T-helper 22 cell (primary cell): ENCODE data around the gene DGLUCY.
"Not testable (repeated sequence)": the region's sequence is repeated elsewhere in the genome, so short reads cannot be mapped to it uniquely, and the experiment has no call there.

Source experiments
- DNase-seq: peaks from one replicate; pipeline ENCODE4 v3.0.0-alpha.2; 2020; ENCODE audit warnings: low read depth

Gene DGLUCY, protein sequence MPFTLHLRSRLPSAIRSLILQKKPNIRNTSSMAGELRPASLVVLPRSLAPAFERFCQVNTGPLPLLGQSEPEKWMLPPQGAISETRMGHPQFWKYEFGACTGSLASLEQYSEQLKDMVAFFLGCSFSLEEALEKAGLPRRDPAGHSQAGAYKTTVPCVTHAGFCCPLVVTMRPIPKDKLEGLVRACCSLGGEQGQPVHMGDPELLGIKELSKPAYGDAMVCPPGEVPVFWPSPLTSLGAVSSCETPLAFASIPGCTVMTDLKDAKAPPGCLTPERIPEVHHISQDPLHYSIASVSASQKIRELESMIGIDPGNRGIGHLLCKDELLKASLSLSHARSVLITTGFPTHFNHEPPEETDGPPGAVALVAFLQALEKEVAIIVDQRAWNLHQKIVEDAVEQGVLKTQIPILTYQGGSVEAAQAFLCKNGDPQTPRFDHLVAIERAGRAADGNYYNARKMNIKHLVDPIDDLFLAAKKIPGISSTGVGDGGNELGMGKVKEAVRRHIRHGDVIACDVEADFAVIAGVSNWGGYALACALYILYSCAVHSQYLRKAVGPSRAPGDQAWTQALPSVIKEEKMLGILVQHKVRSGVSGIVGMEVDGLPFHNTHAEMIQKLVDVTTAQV

GRCh38 chr14:91113829-91114078 lies at the start of gene DGLUCY:
Gene DGLUCY, plus strand, starts transcription at chr14:91114073. Its CDS starts 46,222 bp downstream, at chr14:91160295.
- DNase-seq, result no peak

- no peak for DNase-seq
Measured at GRCh38 chr14:91065266-91065665, 48.6 kb upstream of the DGLUCY start.

DNA sequence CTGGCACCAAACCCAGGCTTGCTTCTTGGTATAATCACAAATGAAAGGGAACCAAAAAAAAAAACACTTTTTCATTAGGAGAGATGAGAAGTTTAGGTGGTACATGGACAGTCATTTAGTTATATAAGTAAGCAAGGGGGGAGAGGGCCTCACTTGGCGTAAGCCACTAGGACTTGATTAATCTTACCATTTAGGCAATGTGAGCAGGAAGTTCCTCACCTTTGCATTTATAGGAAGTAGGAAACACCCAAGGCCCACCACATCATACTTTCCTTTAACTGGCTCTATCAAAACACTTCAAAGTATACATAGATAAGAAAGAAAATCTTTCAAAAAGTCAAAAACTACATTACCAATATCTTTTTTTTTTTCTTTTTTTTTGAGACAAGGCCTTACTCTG lies 46.7 kb upstream of the DGLUCY start:
- peak; percentile 21 for DNase-seq

DNA sequence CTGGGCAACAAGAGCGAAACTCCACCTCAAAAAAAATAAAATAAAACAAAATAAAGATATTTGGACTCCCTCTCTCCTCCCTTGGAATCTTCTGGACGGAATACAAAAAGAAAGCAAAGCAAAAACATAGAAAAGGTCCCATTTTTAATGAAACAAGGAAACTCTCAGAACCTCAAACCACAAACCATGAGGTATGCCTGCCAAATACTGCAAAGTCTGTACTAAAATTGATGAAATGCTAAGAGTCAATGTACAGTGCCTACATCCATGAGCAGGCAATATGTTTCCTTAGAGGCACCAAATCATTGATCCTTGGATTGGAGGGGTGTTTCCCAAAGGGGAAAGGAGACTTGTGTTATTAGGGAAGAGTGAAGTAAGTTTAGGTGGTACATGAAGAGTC lies 45.2 kb upstream of the DGLUCY start:
- DNase-seq, result no peak

- DNase-seq, result no peak
Measured at GRCh38 chr14:91070572-91070971, 43.3 kb upstream of the DGLUCY start.

GRCh38 chr14:91075553-91075952 lies 38.3 kb upstream of the DGLUCY start:
- DNase-seq, result no peak

- DNase-seq, result peak; percentile 9
Measured at GRCh38 chr14:91078095-91078737, 35.7 kb upstream of the DGLUCY start.

GRCh38 chr14:91080071-91080470 lies 33.8 kb upstream of the DGLUCY start:
- no peak for DNase-seq

- no peak for DNase-seq
Measured at GRCh38 chr14:91082282-91082681, 31.6 kb upstream of the DGLUCY start.

DNA sequence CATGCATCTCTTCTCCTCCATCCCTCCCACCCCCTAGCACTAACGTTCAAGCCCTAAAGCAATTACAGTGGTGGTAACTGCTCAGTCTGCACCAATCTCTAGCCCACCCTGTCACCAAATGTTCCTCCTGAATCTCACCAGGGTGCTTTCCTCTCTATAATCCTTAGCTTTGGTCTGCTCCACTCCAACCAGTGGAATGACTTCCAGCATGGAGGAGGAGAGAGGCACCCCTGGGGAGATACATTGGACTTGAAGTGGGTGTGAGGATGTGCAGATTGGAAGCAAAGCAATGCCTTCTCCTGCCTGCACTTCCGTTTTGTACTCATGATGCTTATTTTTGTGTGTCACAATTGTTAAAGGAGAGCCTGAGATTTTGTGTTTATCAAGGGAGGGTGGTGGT lies 29.4 kb upstream of the DGLUCY start:
- no peak for DNase-seq

DNA sequence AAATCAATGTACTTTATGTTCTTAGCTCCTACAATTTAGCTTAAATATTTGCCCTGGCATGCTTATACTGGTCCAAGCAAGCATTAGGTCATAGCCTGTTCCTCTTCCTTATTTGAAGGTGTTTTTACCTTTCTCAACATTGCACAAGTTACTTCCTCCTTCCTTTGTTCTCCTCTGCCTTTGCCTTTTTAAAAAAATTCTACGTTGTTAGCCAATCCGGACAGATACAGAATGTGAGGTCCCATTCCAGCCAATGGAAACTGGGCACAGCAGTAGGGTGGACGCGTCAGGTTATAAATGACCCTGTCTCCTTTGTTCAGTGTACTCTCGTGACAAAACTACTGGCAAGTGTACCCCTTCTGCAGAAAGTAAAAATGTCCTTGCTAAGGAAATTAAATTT lies 26.4 kb upstream of the DGLUCY start:
- not testable (repeated sequence) for DNase-seq

GRCh38 chr14:91088585-91089235 lies 25.2 kb upstream of the DGLUCY start:
- no peak for DNase-seq

- DNase-seq, result no peak
Measured at GRCh38 chr14:91089958-91090535, 23.8 kb upstream of the DGLUCY start.

GRCh38 chr14:91090743-91091142 lies 23.1 kb upstream of the DGLUCY start:
- no peak for DNase-seq

DNA sequence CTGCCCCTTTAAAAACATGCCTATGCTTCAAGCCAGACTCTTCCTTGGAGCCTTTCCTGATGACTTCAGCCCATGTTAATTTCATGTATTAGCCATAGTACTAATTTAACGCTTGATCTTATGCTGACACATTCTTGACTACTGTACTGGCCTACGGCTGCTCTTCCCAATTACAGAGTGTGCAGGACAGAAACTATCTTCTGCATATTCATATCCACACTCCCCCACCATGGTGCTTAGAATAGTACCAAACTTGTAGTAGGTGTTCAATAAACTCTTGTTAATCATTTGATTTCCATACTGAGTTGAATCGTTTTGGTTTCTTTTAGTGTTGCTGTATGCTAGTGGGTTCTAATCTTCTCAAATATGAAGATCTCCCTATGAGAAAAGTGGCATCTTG lies 21.8 kb upstream of the DGLUCY start:
- DNase-seq, result no peak

GRCh38 chr14:91093743-91094472 lies 20.0 kb upstream of the DGLUCY start:
- DNase-seq, result not testable (repeated sequence)

GRCh38 chr14:91094772-91095171 lies 19.1 kb upstream of the DGLUCY start:
- no peak for DNase-seq

- DNase-seq, result no peak
Measured at GRCh38 chr14:91095178-91095577, 18.7 kb upstream of the DGLUCY start.

DNA sequence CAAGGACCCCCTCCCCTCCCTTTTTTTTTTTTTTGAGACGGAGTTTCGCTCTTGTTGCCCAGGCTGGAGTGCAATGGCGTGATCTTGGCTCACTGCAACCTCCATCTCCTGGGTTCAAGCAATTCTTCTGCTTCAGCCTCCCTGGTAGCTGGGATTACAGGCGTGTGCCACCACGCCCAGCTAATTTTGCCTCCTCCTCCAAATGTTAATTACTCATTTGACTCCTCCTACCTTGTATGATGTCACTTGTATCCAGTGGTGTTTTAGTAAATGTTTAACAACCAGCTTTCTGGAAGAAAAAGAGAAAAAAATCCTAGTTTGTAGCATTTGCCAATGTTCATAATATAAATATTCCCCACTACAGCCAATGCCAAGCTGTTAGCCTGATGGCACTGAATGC lies 16.2 kb upstream of the DGLUCY start:
- DNase-seq, result not testable (repeated sequence)

DNA sequence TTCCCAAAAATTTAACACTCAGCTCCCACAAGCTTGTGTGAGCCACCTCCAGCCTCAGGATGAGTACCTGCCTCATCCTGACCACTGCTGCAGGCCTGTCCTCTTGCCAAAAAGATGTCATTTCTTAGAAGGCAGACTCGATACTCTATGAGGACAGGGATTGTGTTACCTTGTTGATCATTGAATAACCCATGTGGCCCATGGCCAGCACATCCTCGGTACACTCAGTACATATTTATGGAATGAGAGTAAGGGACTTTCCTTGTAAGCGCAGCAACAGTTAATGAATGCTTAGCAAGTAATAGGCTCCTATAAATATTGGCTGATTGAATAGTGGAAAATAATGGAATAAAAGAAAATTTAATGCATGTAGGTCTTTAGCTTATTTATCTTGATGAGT lies 15.3 kb upstream of the DGLUCY start:
- no peak for DNase-seq

GRCh38 chr14:91100102-91100501 lies 13.8 kb upstream of the DGLUCY start:
- DNase-seq, result no peak

- no peak for DNase-seq
Measured at GRCh38 chr14:91103116-91103515, 10.8 kb upstream of the DGLUCY start.
